ENCODE measurements around the gene HDAC7. TPM values are rescaled to one million over a fixed set of nuclear protein-coding genes. Genes with fewer than 3 reads are reported as not detected.
"Not testable (repeated sequence)": the region's sequence is repeated elsewhere in the genome, so short reads cannot be mapped to it uniquely, and the experiment has no call there.

The HDAC7 gene
- total RNA-seq, 1 donor from 2014 or later = 152 TPM

DNA sequence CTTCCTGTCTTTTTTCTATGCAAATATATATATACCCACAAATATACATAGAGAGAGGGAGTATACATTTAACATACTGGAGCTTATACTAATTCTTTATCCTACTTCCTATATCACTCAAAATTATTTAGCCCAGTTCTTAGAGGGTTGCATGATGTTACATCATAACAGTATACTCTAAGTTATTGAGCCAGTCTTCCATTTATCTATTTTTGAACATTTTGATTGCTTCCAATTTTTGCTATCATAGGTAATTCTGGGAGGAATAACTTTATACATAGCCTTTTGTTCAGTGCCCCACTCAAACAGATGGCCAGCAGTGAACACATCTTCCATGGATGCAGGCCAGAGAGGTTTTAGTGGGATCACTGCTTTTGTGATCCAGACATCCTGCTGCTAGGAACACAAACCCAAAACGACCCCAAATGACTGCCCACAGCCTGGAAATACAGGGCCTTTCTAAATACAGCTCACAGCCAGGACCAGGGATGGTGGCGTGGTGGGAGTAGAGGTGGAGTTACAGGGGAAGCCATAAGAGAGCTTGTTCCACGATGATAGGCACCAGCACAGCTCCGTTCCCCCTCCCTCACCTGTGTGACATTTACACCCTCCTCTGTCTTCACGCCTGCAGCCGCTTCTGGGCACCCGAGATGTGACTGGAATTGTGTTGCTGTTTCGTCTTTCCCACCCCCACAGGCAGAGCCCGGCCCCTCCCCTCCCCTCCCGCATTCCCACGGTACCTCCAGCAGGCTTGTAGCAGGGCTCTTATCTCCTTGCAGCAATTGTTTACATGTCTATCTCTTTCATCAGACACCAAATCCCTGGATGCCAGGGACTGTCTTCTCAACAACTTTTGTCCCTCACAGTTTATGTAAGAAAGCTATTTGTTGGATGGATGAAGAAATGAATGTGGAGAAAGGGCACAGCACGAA is 30.7 kb upstream of the HDAC7 start:
- intact Hi-C loops (cut with DNase I) = no loop called here
- no peak for ATAC-seq
- no peak for DNase-seq (ENCODE audit: low spot score)

- intact Hi-C loops (cut with DNase I) = no loop called here
- DNase-seq (ENCODE audit: low spot score) (no peak), ATAC-seq (no peak)
These were observed 29.6 kb upstream of the HDAC7 start for GRCh38 chr12:47849261-47849660.

DNA sequence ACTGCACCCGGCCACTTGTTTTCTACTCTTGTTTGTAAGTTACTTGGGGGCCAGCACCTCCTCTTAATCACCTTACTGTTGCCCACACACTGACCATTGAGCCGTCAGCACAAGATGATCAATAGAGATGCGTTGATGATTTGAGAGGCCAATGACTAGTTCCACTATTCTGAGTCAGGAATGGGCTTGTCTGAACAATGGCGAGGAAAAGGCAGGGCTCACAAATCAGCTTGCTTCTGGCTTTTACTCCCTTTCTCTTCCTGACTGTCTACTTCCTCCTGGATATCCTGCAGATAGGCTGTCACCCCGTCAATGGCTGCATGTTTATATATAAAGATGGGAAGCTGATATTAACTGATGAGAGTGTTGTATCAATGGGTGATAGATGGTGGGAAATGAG is 29.1 kb upstream of the HDAC7 start:
- intact Hi-C loops (cut with DNase I) = no loop called here
- no peak for ATAC-seq
- DNase-seq (ENCODE audit: low spot score) = no peak

GRCh38 chr12:47846294-47846996 is 26.7 kb upstream of the HDAC7 start:
- ATAC-seq = no peak
- intact Hi-C loops (cut with DNase I) = no loop called here
- DNase-seq (ENCODE audit: low spot score) = no peak

DNA sequence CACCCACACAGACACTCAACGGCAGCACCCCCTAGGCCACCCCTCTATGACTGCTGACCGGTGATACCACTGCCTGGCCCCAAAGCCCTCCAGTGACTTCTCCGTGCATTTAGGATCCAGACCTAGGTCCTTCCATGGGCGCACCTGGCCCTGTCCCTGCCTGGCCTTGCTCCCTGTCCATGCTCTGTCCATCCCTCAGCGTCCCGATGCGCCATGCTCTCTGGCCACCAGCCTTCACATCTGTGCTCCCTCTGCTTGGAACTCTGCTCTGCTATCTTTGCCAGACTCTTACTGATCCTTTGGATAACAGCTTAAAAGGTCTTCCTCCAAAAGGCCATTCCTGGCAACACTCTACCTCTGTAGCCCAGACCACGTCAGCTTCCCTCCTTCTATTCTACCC is 25.4 kb upstream of the HDAC7 start:
- intact Hi-C loops (cut with DNase I) = no loop called here
- peak; percentile 31 for ATAC-seq
- no peak for DNase-seq (ENCODE audit: low spot score)

GRCh38 chr12:47844264-47845019 is 24.7 kb upstream of the HDAC7 start:
- peak; percentile 81 for ATAC-seq
- intact Hi-C loops (cut with DNase I) = no loop called here
- DNase-seq (ENCODE audit: low spot score) = no peak

GRCh38 chr12:47843226-47843980 is 23.7 kb upstream of the HDAC7 start:
- DNase-seq (ENCODE audit: low spot score) (no peak), ATAC-seq (no peak)
- intact Hi-C loops (cut with DNase I) = no loop called here

DNA sequence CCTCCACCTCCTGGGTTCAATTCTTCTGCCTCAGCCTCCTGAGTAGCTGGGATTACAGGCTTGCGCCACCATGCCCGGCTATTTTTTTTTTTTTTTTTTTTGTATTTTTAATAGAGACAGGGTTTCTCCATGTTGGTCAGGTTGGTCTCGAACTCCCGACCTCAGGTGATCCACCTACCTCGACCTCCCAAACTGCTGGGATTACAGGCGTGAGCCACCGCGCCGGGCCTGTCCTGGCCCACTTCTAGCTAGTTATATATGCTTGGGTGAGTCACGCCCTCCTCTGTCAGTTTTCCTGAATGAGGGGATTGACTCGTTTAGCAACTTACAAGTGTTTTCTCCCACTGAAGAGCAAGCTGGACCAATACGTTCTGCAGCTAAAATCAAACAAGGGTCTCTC is 22.8 kb upstream of the HDAC7 start:
- ATAC-seq; DNase-seq (ENCODE audit: low spot score); intact Hi-C loops (cut with DNase I): not testable (repeated sequence)

GRCh38 chr12:47841910-47842309 is 22.2 kb upstream of the HDAC7 start:
- intact Hi-C loops (cut with DNase I) = no loop called here
- no peak for ATAC-seq

GRCh38 chr12:47841501-47841900 is 21.8 kb upstream of the HDAC7 start:
- ATAC-seq (no peak), DNase-seq (ENCODE audit: low spot score) (no peak)
- intact Hi-C loops (cut with DNase I) = no loop called here

More at GRCh38 chr12:47841910-47842309, 22.2 kb upstream of the HDAC7 start:
- no peak for DNase-seq (ENCODE audit: low spot score)

DNA sequence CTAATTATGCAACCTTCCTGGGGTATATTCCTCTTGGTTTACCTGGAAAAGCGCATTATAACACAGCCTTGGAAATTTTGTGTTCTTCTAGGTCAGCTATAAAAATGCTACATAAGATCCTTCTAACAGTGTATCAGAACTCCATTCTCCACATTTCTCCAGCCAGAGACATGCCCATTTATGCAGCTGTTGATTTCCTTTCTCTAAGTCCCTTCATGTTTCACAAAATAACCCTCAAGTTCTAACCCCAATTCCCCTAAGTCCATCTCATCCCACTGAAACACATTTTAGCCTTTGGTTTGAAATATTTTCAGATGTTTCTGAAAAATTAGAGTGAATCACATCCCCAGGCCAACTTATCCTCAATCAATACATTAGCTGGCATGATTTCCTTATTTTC is 20.9 kb upstream of the HDAC7 start:
- intact Hi-C loops (cut with DNase I) = no loop called here
- no peak for DNase-seq (ENCODE audit: low spot score)
- ATAC-seq = no peak

GRCh38 chr12:47839214-47839876 is 19.6 kb upstream of the HDAC7 start:
- intact Hi-C loops (cut with DNase I) = loop anchor here (5.0 kb wide), 3 partner anchors 42 to 127 kb away; no protein-coding TSS in a partner anchor
- ATAC-seq (no peak), DNase-seq (ENCODE audit: low spot score) (no peak)

- intact Hi-C loops (cut with DNase I) = loop anchor here (5.0 kb wide), 3 partner anchors 41 to 126 kb away; no protein-coding TSS in a partner anchor
- ATAC-seq (peak; percentile 68), DNase-seq (ENCODE audit: low spot score) (peak; percentile 66)
These were observed 18.7 kb upstream of the HDAC7 start for GRCh38 chr12:47838286-47838931.

- intact Hi-C loops (cut with DNase I) = loop anchor here (5.0 kb wide), 3 partner anchors 40 to 125 kb away; no protein-coding TSS in a partner anchor
- ATAC-seq = peak; percentile 81
- peak; percentile 79 for DNase-seq (ENCODE audit: low spot score)
These were observed 17.8 kb upstream of the HDAC7 start for GRCh38 chr12:47837190-47838171.

GRCh38 chr12:47835831-47836155 is 16.1 kb upstream of the HDAC7 start:
- intact Hi-C loops (cut with DNase I) = loop anchor here (5.0 kb wide), 3 partner anchors 38 to 123 kb away; no protein-coding TSS in a partner anchor
- DNase-seq (ENCODE audit: low spot score) = no peak
- ATAC-seq = no peak

DNA sequence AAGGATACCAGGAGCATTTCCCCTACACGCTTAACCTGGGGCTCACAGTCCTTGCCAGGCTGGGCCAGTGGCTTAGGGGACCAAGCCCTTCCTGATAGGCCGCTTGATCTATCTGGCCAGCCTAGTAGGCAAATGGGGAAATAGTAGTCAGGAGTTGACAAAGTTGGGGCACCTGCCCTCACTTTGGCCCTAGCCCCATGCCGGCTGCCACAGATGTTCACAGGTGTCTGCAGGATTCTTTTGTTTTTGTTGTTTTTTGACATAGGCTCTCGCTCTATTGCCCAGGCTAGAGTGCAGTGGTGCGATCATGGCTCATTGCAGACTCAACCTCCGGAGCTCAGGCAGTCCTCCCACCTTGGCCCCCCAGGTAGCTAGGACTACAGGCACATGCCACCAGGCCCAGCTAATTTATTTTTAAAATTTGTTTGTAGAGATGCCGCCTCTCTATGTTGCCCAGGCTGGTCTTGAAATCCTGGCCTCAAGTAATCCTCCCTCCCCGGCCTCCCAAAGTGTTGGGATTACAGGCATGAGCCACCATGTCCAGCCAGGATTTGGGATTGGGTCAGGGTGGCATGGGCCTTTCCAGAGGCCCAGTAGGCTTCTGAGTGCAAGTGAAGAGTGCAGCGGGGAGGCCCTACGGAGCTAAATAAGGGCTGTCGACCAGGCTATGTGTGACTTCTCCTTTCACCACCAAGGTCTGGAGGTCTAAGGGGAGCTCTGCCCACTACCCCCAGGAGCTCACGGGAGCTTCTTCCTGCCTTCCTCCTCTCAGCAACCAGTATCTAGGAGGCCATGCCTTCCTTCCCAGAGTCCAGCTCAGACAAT is 15.5 kb upstream of the HDAC7 start:
- no peak for ATAC-seq
- DNase-seq (ENCODE audit: low spot score) = no peak
- intact Hi-C loops (cut with DNase I) = loop anchor here (5.0 kb wide), 3 partner anchors 38 to 123 kb away; no protein-coding TSS in a partner anchor
